Fibroblast of mammary gland (primary cell): ENCODE data around the gene ANKRD10.
A peak's percentile ranks its signal among the peaks of the same experiment; 100 is the strongest.

Experiments
- DNase-seq: peaks from one replicate; pipeline ENCODE4 v3.0.0-alpha.2; 2010; ENCODE audit warnings: low read depth
- H3K4me3 ChIP-seq: 2 replicates; pipeline ENCODE4 v1.5.1; 2011; ENCODE audit warnings: low read depth, mild to moderate bottlenecking, low read length, moderate library complexity; ENCODE audit not compliant: control insufficient read depth
- TF ChIP-seq, protein P1 (sequence below): conservative IDR thresholded peaks from 2 replicates; pipeline ENCODE4 v1.5.1; 2011; ENCODE audit warnings: low read depth, low read length, inconsistent platforms; ENCODE audit not compliant: control insufficient read depth, insufficient read depth

ANKRD10 gene

DNA sequence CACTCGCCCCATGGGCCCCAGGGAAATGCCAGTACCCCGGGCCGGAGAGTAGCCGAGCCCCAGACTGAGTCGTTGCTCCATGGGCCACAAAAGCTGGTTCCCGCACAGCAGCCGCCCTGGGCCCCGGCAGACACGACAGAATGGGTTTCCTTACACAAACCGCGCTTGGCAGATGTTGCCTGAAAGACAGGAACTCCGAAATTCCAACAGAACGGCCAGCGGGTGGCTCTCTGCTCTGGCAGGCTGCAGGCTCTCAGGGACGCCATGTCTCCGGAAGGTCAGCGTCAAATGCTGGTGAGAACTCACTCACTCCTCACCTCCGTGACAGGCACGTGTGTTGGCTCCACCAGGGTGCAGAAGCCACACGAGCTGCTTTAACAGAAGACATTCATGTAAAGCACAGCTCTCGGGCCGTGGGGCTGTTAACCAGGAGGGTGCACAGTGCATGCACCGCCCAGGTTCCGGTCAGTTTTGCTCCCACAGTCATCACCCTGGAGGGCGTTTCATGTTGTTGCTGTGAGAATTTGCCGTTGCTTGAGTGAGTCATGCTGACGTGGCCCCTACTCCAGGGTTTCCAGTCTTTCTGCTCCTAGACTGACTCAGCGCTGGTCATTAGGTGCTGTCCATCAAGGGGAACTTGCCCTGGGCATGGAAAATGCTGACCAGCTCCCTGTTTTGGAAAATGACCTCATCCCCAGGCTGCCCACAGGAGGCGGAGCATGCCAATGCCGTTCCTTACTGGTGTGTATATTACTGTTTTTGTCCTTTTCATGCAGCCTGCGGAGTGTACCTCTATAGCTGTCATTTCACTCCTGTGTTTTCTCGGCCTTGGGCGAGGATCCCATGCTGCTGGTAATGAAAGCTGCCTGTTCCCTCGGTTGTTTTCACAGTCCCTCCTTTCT is 44.8 kb downstream of the ANKRD10 start:
- DNase-seq = peak; percentile 100
- H3K4me3 ChIP-seq = peak overlapping the region; percentile 48
- TF ChIP-seq, protein P1, sequence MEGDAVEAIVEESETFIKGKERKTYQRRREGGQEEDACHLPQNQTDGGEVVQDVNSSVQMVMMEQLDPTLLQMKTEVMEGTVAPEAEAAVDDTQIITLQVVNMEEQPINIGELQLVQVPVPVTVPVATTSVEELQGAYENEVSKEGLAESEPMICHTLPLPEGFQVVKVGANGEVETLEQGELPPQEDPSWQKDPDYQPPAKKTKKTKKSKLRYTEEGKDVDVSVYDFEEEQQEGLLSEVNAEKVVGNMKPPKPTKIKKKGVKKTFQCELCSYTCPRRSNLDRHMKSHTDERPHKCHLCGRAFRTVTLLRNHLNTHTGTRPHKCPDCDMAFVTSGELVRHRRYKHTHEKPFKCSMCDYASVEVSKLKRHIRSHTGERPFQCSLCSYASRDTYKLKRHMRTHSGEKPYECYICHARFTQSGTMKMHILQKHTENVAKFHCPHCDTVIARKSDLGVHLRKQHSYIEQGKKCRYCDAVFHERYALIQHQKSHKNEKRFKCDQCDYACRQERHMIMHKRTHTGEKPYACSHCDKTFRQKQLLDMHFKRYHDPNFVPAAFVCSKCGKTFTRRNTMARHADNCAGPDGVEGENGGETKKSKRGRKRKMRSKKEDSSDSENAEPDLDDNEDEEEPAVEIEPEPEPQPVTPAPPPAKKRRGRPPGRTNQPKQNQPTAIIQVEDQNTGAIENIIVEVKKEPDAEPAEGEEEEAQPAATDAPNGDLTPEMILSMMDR = no peak

DNA sequence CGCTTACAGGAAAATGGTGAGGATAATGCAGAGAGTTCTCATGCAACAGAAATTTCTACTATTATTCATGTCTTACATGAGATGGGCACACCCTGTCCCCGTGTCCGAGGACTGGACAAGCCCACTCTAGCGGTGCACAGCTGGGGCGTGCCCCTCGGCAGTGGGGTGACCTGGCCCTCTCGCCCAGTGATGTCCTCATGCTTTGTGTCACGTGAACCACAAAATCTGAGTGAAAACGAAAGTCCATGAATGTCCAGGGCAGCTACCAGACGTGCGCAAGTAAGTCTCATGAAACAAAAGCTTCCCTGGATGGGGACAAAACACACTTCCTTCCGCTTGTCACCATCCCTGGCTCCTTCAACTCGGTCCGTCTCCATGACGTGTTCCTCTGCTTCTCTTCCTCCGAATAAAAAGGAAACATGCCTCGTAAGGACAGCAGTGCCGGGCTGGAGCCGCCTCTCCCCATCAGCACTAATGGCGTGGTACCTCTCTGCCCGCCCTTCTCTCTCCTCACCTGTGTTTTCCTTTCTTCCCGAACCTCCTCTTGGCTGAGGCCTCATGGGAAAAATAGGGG is 45.6 kb downstream of the ANKRD10 start:
- DNase-seq = peak; percentile 32
- peak overlapping the region; percentile 48 for H3K4me3 ChIP-seq
- TF ChIP-seq, protein P1 = no peak

DNA sequence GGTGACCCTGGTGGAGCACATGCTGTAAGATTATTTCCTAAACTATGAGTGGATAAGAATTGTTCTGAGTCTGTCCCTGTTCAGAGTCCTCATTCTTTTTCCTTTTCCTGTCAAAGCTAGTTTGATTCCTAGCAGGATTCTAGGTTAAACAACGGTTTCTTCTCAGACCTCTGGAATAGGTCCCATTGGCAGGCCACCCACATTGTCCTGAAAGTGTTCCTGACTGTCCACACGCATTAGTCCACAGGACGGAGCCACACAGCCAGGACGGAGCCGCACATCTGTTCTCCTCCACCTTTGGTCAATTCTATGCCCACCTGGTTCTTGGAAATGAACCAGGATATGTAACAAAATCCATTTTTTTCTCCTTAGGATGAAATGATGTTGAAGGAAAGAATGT is 46.1 kb downstream of the ANKRD10 start:
- TF ChIP-seq, protein P1 = no peak
- DNase-seq = no peak
- H3K4me3 ChIP-seq = no peak overlapping the region

DNA sequence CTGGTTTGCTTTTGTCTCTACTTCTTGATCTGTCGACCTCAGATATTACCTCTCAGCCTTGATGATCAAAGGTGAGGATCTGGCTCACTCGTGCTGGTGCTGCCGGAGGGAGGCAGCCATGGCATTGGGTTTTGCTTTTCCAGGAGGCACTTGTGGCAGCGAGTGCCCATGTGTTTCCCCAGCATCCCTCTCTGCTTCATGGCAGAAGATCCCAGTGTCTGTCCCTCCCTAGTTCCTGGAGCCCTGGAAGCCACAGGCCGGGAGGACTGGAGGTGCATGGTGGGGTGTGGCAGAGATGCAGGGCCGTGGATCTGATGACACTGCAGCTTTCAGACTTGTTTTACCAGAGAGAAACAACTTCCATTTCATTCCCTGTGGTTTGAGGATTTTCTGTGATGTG is 47.5 kb downstream of the ANKRD10 start:
- no peak for DNase-seq
- H3K4me3 ChIP-seq = no peak overlapping the region
- TF ChIP-seq, protein P1 = no peak

DNA sequence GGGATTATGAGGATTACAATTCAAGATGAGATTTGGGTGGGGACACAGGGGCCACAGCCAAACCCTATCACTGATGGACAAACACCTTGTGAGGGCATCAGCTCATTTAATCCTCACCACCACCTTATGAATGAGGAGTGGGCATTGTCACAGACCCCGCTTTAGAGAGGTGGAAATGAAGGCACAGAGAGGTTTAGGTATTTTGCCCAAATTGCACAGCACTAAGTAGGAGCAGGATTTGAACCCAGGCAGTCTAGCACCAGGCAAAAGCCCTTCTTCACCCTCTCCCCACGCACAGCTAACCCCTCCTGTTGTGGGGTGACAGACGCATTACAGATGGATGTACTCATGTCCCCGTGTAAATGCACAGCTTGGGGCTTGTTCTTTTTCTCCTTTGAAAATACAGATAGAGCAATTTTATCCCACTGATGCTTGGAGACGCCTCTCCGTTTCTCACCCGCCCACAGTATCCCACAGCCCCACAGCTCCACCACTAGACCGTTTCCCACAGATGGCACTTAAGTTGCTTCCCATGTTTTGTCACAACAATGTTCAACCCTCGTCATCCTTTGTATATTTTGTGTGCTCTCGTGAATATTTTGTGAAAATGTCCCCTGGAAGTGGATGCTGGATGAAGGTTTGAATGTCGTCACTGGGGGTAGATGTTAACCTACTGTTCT is 48.2 kb downstream of the ANKRD10 start:
- TF ChIP-seq, protein P1 = no peak
- no peak overlapping the region for H3K4me3 ChIP-seq
- no peak for DNase-seq

DNA sequence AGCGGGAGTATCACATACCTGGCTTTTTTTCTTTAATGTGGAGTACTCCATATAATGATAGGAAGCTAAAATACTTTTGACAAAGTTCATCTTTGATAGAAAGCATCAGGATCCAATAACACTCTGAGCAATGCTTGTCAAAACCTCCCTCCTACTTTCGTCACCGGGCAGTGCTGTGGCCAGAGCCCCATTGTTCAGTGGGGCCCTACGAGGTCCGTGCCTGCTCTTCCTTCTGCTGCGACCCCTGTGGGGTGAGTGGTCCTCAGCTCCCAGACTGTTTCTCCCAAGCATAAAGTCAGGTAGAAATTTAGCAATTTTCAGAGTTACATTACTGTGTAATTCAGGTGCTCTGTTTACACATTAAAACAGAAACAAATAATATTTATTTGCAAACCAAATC is 51.2 kb downstream of the ANKRD10 start:
- TF ChIP-seq, protein P1 = no peak
- no peak overlapping the region for H3K4me3 ChIP-seq
- DNase-seq = no peak
